Measurements from ENCODE around the gene BRME1. TPM values are rescaled to one million over a fixed set of nuclear protein-coding genes. Genes with fewer than 3 reads are reported as not detected.

The BRME1 gene
- total RNA-seq, 1 donor from 2014 or later = 0.68 TPM

DNA sequence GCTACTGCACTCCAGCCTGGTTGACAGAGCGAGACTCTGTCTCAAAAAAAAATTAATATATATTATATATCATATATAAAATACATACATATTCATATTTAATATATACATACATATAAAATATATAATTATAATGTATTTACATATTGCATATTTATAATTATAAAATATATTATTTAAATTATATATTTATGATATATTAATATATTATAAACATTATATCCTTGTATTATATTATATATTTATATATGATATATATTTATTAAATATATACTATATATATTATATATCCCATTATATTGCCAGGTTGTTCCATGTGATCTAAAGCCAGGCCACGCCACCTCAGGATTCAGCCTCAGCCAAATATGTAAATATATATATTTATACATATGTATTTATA is 9.7 kb downstream of the BRME1 start:
- TF ChIP-seq, protein P1, sequence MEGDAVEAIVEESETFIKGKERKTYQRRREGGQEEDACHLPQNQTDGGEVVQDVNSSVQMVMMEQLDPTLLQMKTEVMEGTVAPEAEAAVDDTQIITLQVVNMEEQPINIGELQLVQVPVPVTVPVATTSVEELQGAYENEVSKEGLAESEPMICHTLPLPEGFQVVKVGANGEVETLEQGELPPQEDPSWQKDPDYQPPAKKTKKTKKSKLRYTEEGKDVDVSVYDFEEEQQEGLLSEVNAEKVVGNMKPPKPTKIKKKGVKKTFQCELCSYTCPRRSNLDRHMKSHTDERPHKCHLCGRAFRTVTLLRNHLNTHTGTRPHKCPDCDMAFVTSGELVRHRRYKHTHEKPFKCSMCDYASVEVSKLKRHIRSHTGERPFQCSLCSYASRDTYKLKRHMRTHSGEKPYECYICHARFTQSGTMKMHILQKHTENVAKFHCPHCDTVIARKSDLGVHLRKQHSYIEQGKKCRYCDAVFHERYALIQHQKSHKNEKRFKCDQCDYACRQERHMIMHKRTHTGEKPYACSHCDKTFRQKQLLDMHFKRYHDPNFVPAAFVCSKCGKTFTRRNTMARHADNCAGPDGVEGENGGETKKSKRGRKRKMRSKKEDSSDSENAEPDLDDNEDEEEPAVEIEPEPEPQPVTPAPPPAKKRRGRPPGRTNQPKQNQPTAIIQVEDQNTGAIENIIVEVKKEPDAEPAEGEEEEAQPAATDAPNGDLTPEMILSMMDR (IDR thresholded peaks at IDR 0.05; ENCODE audit: insufficient read depth, low read depth, low read length) = no peak
- TF ChIP-seq EZH2 (IDR thresholded peaks at IDR 0.05; ENCODE audit: insufficient read depth, low read length) = no peak
- H2AFZ ChIP-seq (ENCODE audit: low read depth, low read length) = no peak overlapping the region
- H3K9ac ChIP-seq (ENCODE audit: low read length) = no peak overlapping the region
- H3K4me2 ChIP-seq (ENCODE audit: low read length) = no peak overlapping the region
- no peaks in the 10 kb centered on the region for H3K9me3 Mint-ChIP-seq (ENCODE audit: unreplicated experiment)
- H3K9me3 ChIP-seq (ENCODE audit: insufficient read depth, low read depth, low read length) = no peaks in the 10 kb centered on the region
- H4K20me1 ChIP-seq (ENCODE audit: insufficient read depth, low read length) = no peaks in the 10 kb centered on the region
- no peaks in the 10 kb centered on the region for H3K4me1 ChIP-seq (ENCODE audit: insufficient read depth, low read length)
- no peak overlapping the region for H3K4me3 Mint-ChIP-seq (ENCODE audit: unreplicated experiment)
- H3K27ac ChIP-seq (ENCODE audit: low read depth, low read length) = no peak overlapping the region
- no peaks in the 10 kb centered on the region for H3K79me2 ChIP-seq (ENCODE audit: insufficient read depth, low read length)
- H3K27me3 Mint-ChIP-seq (ENCODE audit: low read depth, unreplicated experiment) = peaks cover 5% of the 10 kb centered on the region
- no peaks in the 10 kb centered on the region for H3K4me1 Mint-ChIP-seq (ENCODE audit: low read depth, unreplicated experiment)
- DNase-seq (ENCODE audit: low read depth) = no peak
- no peak overlapping the region for H3K4me3 ChIP-seq (ENCODE audit: insufficient read depth, low read depth, low read length)
- FAIRE-seq = no peak
- H3K36me3 ChIP-seq (ENCODE audit: insufficient read depth, low read length) = no peaks in the 10 kb centered on the region
- H3K27ac Mint-ChIP-seq (ENCODE audit: unreplicated experiment) = no peak overlapping the region
- H3K27me3 ChIP-seq (ENCODE audit: insufficient read depth, low read length) = no peaks in the 10 kb centered on the region
- H3K36me3 Mint-ChIP-seq (ENCODE audit: low read depth, unreplicated experiment) = no peaks in the 10 kb centered on the region

DNA sequence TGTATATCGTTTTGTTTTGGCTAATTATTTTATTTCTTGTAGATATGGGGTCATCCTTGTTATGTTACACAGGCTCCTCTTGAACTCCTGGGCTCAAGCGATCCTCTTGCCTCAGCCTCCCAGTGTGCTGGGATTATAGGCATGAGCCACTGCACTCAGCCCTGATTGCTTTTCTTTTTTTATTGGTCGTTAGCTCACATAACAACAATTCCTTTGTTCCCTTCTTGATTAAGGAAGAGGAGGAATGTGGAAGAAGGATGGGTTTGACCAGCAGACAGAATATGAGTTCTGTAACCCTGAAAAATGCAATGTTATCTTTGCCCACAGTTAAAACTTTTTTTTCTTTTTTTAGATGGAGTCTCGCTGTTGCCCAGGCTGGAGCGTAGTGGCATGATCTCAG is 11.4 kb downstream of the BRME1 start:
- H3K36me3 Mint-ChIP-seq (ENCODE audit: low read depth, unreplicated experiment) = peaks cover 1% of the 10 kb centered on the region
- H3K4me1 Mint-ChIP-seq (ENCODE audit: low read depth, unreplicated experiment) = no peaks in the 10 kb centered on the region
- no peak overlapping the region for H3K4me3 ChIP-seq (ENCODE audit: insufficient read depth, low read depth, low read length)
- H3K9me3 ChIP-seq (ENCODE audit: insufficient read depth, low read depth, low read length) = no peaks in the 10 kb centered on the region
- H3K79me2 ChIP-seq (ENCODE audit: insufficient read depth, low read length) = no peaks in the 10 kb centered on the region
- H3K4me1 ChIP-seq (ENCODE audit: insufficient read depth, low read length) = no peaks in the 10 kb centered on the region
- H3K4me2 ChIP-seq (ENCODE audit: low read length) = no peak overlapping the region
- TF ChIP-seq, protein P1 (IDR thresholded peaks at IDR 0.05; ENCODE audit: insufficient read depth, low read depth, low read length) = no peak
- no peak for TF ChIP-seq EZH2 (IDR thresholded peaks at IDR 0.05; ENCODE audit: insufficient read depth, low read length)
- no peaks in the 10 kb centered on the region for H3K36me3 ChIP-seq (ENCODE audit: insufficient read depth, low read length)
- H2AFZ ChIP-seq (ENCODE audit: low read depth, low read length) = no peak overlapping the region
- H3K27me3 ChIP-seq (ENCODE audit: insufficient read depth, low read length) = no peaks in the 10 kb centered on the region
- H3K27ac Mint-ChIP-seq (ENCODE audit: unreplicated experiment) = no peak overlapping the region
- no peaks in the 10 kb centered on the region for H3K9me3 Mint-ChIP-seq (ENCODE audit: unreplicated experiment)
- H3K27me3 Mint-ChIP-seq (ENCODE audit: low read depth, unreplicated experiment) = peaks cover 8% of the 10 kb centered on the region
- H3K27ac ChIP-seq (ENCODE audit: low read depth, low read length) = no peak overlapping the region
- no peaks in the 10 kb centered on the region for H4K20me1 ChIP-seq (ENCODE audit: insufficient read depth, low read length)
- FAIRE-seq (no peak), DNase-seq (ENCODE audit: low read depth) (no peak)
- no peak overlapping the region for H3K4me3 Mint-ChIP-seq (ENCODE audit: unreplicated experiment)
- no peak overlapping the region for H3K9ac ChIP-seq (ENCODE audit: low read length)

DNA sequence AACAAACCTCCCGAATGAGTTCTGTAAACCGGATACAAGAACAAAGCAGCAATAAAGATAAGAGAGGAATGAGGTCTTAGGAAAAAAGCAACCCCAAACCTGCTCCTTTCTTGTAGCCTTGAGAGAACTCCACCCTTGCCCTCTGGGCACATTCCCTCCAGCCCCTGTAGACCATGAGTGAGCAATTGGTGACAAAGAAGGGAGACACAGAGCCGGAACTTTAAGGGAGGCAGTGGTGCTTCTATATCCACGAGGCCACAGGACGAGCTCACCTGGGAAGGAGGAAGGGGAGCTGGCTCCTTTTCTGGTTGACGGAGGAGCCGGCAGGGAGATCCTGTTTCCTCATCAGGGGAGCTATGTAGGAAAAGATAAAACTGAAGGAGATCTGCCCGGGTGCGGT is 13.0 kb downstream of the BRME1 start:
- FAIRE-seq (no peak), DNase-seq (ENCODE audit: low read depth) (no peak)
- H2AFZ ChIP-seq (ENCODE audit: low read depth, low read length) = no peak overlapping the region
- H3K9me3 Mint-ChIP-seq (ENCODE audit: unreplicated experiment) = no peaks in the 10 kb centered on the region
- H3K4me1 ChIP-seq (ENCODE audit: insufficient read depth, low read length) = no peaks in the 10 kb centered on the region
- H3K27me3 ChIP-seq (ENCODE audit: insufficient read depth, low read length) = no peaks in the 10 kb centered on the region
- H3K9ac ChIP-seq (ENCODE audit: low read length) = no peak overlapping the region
- no peak for TF ChIP-seq EZH2 (IDR thresholded peaks at IDR 0.05; ENCODE audit: insufficient read depth, low read length)
- TF ChIP-seq, protein P1 (IDR thresholded peaks at IDR 0.05; ENCODE audit: insufficient read depth, low read depth, low read length) = no peak
- H3K4me2 ChIP-seq (ENCODE audit: low read length) = no peak overlapping the region
- no peaks in the 10 kb centered on the region for H3K36me3 ChIP-seq (ENCODE audit: insufficient read depth, low read length)
- H3K4me1 Mint-ChIP-seq (ENCODE audit: low read depth, unreplicated experiment) = no peaks in the 10 kb centered on the region
- H3K36me3 Mint-ChIP-seq (ENCODE audit: low read depth, unreplicated experiment) = peaks cover 1% of the 10 kb centered on the region
- H3K4me3 Mint-ChIP-seq (ENCODE audit: unreplicated experiment) = no peak overlapping the region
- H4K20me1 ChIP-seq (ENCODE audit: insufficient read depth, low read length) = no peaks in the 10 kb centered on the region
- no peak overlapping the region for H3K27ac ChIP-seq (ENCODE audit: low read depth, low read length)
- H3K9me3 ChIP-seq (ENCODE audit: insufficient read depth, low read depth, low read length) = no peaks in the 10 kb centered on the region
- no peak overlapping the region for H3K4me3 ChIP-seq (ENCODE audit: insufficient read depth, low read depth, low read length)
- no peak overlapping the region for H3K27ac Mint-ChIP-seq (ENCODE audit: unreplicated experiment)
- H3K27me3 Mint-ChIP-seq (ENCODE audit: low read depth, unreplicated experiment) = peaks cover 8% of the 10 kb centered on the region
- no peaks in the 10 kb centered on the region for H3K79me2 ChIP-seq (ENCODE audit: insufficient read depth, low read length)
